K562 (cell line): ENCODE data around the gene CFAP97D2. TPM values are rescaled to one million over a fixed set of nuclear protein-coding genes. Genes with fewer than 3 reads are reported as not detected.
"Not testable (repeated sequence)": the region's sequence is repeated elsewhere in the genome, so short reads cannot be mapped to it uniquely, and the experiment has no call there.

ENCODE experiments used
- ATAC-seq: fragments of 200-7000 bp; cut with Tn5 transposase; 3 replicates; pipeline ENCODE4 v1.9.1; 2020; ENCODE audit warnings: moderate library complexity
- BruUV-seq: library from RNA; stranded (reverse); fragments of 400-500 nt; replicated peaks from 2 replicates; lab custom pipeline; 2021; lab: Mats Ljungman, UMichigan
- CTCF ChIA-PET: fragments of 300-600 bp; formaldehyde crosslinking; extraction: SDS; loops from one replicate; lab custom pipeline; 2021; ENCODE audit warnings: low intra/inter-chr PET ratio; lab: Yijun Ruan, JAX
- POLR2A ChIA-PET: fragments of 300-600, 350-650 bp; sonication (Branson Sonifier 250); formaldehyde crosslinking; extraction: SDS; loops from one replicate; lab custom pipeline; 2021; ENCODE audit warnings: antibody characterized with exemption, inconsistent platforms; lab: Yijun Ruan, JAX
- DNase-seq, 4 experiments: peaks; one replicate each; pipeline versions ENCODE4 v3.0.0 to v3.0.0-alpha.2; 2011 to 2018; ENCODE audit warnings: low spot score in 3 of 4, mixed read lengths in 3 of 4; ENCODE audit errors: extremely low read depth in 1 of 4
- FAIRE-seq: peaks from 2 replicates; lab custom pipeline; 2011; peaks lifted over from hg19 to GRCh38; lab: Jason Lieb, UNC
- H2AFZ ChIP-seq: 2 replicates; pipeline ENCODE4 v1.6.0; 2011; ENCODE audit warnings: low read depth, low read length, control low read depth, inconsistent platforms
- H3K27ac ChIP-seq: fragments of 200-600 bp; 3 replicates; pipeline ENCODE4 v1.8.0; 2011; ENCODE audit warnings: low read depth, mild to moderate bottlenecking, control low read depth, inconsistent platforms, low read length, moderate library complexity, mixed read lengths; ENCODE audit errors: extremely low read depth
- H3K27me3 ChIP-seq, 2 experiments: fragments of 300-600 bp in 1 of 2; 2 replicates in 1 of 2; 3 replicates in 1 of 2; pipeline versions ENCODE4 v1.6.0 to v1.8.0; 2011; ENCODE audit warnings: inconsistent platforms in 2 of 2, low read length in 2 of 2, mild to moderate bottlenecking in 1 of 2, mixed read lengths in 1 of 2, moderate library complexity in 1 of 2; ENCODE audit not compliant: control insufficient read depth in 2 of 2, insufficient read depth in 2 of 2
- H3K36me3 ChIP-seq: fragments of 300-600 bp; 3 replicates; pipeline ENCODE4 v1.8.0; 2011; ENCODE audit warnings: mild to moderate bottlenecking, low read length, inconsistent platforms; ENCODE audit not compliant: control insufficient read depth, insufficient read depth
- H3K4me1 ChIP-seq, 2 experiments: fragments of 200-600 bp in 1 of 2; replicated peaks in 1 of 2; 2 replicates in 1 of 2; 3 replicates in 1 of 2; pipeline versions ENCODE4 v1.5.1 to v1.8.0; 2011; ENCODE audit warnings: inconsistent platforms in 2 of 2, low read length in 2 of 2, mild to moderate bottlenecking in 1 of 2, mixed read lengths in 1 of 2, moderate library complexity in 1 of 2; ENCODE audit not compliant: control insufficient read depth in 2 of 2, insufficient read depth in 2 of 2
- H3K4me2 ChIP-seq: 2 replicates; pipeline ENCODE4 v1.6.1; 2011; ENCODE audit warnings: low read length, control low read depth, inconsistent platforms, mixed read lengths; ENCODE audit not compliant: insufficient read depth
- H3K4me3 ChIP-seq: fragments of 200-600 bp; sonication (generic), shearing (Covaris generic); 2 replicates; pipeline ENCODE4 v1.5.1; 2016; ENCODE audit warnings: control low read depth, inconsistent platforms
- H3K79me2 ChIP-seq: fragments of 200-600 bp; 3 replicates; pipeline ENCODE4 v1.8.0; 2011; ENCODE audit warnings: low read length, inconsistent platforms; ENCODE audit not compliant: control insufficient read depth, insufficient read depth
- H3K9ac ChIP-seq, 2 experiments: 2 replicates each; pipeline versions ENCODE4 v1.6.0 to v1.6.1; 2011; ENCODE audit warnings: low read depth in 2 of 2, low read length in 2 of 2, control low read depth in 1 of 2, inconsistent platforms in 1 of 2, mild to moderate bottlenecking in 1 of 2, mixed read lengths in 1 of 2; ENCODE audit not compliant: insufficient read depth in 1 of 2
- H3K9me1 ChIP-seq: one replicate; pipeline ENCODE4 v1.6.0; 2011; ENCODE audit warnings: inconsistent platforms, mild to moderate bottlenecking, low read length, moderate library complexity; ENCODE audit not compliant: control insufficient read depth, insufficient read depth
- H3K9me3 ChIP-seq: replicated peaks from 2 replicates; pipeline ENCODE4 v1.5.1; 2011; ENCODE audit warnings: low read depth, low read length, inconsistent platforms; ENCODE audit not compliant: control insufficient read depth, insufficient read depth
- H4K20me1 ChIP-seq: replicated peaks from 2 replicates; pipeline ENCODE4 v1.6.1; 2011; ENCODE audit warnings: low read length, inconsistent platforms, mixed read lengths; ENCODE audit not compliant: control insufficient read depth, insufficient read depth
- ZNF146 ChIP-seq: IDR thresholded peaks from one replicate; pipeline ENCODE4 v1.6.1; 2018; ENCODE audit warnings: missing compliant biosample characterization; ENCODE audit not compliant: unreplicated experiment
- WGBS: fragments of 100-300 bp; shearing (Covaris generic); methylation state at CpG from one replicate; pipeline ENCODE4 v1.1.6; 2016; ENCODE audit warnings: low coverage, mixed read lengths; ENCODE audit not compliant: insufficient coverage; ENCODE audit errors: missing lambda C conversion rate; 5-methylcytosine and 5-hydroxymethylcytosine counted together
- in situ Hi-C: fragments of 300-500 bp; cut with MboI; formaldehyde crosslinking; loops from 4 replicates; pipeline ENCODE4 v1.15.0; 2018; ENCODE audit warnings: inconsistent platforms, mixed read lengths
- intact Hi-C: fragments of 100-400 bp; cut with micrococcal nuclease; formaldehyde crosslinking; loops from 2 replicates; pipeline ENCODE4 v1.14.2; 2022
- polyA plus RNA-seq, 8 experiments: library from polyadenylated mRNA; depleted of rRNA in 4 of 8; stranded (reverse) in 5 of 8; unstranded in 3 of 8; fragments of >200 nt; fragmentation: Nextera tagmentation in 2 of 8; fragmentation: Illumina TruSeq in 1 of 8; extraction: Ambion mirVana in 2 of 8; extraction: Trizol in 1 of 8; gene quantifications; 2 replicates each; pipeline versions ENCODE4 v1.2.1 to v1.2.3, GENCODE V29; 2011 to 2014; ENCODE audit warnings: inconsistent platforms in 1 of 8, missing spikeins in 1 of 8
- total RNA-seq, 7 experiments: library from RNA; depleted of rRNA in 6 of 7; stranded (reverse); fragments of >200 nt in 6 of 7; fragmentation: Illumina TruSeq in 2 of 7; extraction: Trizol in 2 of 7; gene quantifications; 2 replicates each; pipeline versions ENCODE4 v1.2.1 to v1.2.3, GENCODE V29; 2011 to 2021; ENCODE audit warnings: low replicate concordance in 1 of 7
- TF ChIP-seq, protein P1 (sequence below): fragments of 250-450 bp; sonication (Bioruptor Pico); IDR thresholded peaks from 2 replicates; pipeline ENCODE4 v1.5.0; 2020; ENCODE audit warnings: mild to moderate bottlenecking

The CFAP97D2 gene
- total and polyA plus RNA-seq, 9 of the 15 experiments (the other 6 are each of a cell fraction or from before 2014, with no cell fraction given): not detected

DNA sequence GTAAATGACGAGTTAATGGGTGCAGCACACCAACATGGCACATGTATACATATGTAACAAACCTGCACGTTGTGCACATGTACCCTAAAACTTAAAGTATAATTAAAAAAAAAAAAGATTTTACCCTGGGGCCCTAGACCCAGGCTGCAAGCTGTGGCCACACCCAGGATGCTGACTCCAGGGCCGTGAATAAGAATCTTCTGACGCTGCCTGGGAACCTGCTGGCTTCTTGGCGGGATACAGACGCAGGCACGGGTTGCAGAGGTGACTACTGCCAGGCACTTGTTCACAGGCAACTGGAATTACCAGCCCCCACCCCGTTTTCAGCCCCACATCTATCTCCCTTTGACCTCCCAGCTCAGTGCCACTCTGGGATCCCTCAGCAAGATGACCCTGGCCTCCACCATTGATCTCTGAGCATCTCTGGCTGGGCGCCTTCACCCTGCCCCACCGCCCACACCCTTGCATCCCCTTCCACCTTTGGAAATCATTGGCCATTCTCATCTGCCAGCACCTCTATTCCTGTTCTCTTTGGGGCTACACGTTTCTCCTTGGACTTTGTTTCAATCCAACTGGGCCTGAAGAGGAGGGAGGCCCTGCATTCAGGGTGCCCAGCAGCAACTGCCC lies 21.1 kb upstream of the CFAP97D2 start (continued):
- TF ChIP-seq, protein P1, sequence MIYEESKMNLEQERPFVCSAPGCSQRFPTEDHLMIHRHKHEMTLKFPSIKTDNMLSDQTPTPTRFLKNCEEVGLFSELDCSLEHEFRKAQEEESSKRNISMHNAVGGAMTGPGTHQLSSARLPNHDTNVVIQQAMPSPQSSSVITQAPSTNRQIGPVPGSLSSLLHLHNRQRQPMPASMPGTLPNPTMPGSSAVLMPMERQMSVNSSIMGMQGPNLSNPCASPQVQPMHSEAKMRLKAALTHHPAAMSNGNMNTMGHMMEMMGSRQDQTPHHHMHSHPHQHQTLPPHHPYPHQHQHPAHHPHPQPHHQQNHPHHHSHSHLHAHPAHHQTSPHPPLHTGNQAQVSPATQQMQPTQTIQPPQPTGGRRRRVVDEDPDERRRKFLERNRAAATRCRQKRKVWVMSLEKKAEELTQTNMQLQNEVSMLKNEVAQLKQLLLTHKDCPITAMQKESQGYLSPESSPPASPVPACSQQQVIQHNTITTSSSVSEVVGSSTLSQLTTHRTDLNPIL (CRISPR knock-in tag): no peak
- TF ChIP-seq, all 486 proteins: peak for 0

DNA sequence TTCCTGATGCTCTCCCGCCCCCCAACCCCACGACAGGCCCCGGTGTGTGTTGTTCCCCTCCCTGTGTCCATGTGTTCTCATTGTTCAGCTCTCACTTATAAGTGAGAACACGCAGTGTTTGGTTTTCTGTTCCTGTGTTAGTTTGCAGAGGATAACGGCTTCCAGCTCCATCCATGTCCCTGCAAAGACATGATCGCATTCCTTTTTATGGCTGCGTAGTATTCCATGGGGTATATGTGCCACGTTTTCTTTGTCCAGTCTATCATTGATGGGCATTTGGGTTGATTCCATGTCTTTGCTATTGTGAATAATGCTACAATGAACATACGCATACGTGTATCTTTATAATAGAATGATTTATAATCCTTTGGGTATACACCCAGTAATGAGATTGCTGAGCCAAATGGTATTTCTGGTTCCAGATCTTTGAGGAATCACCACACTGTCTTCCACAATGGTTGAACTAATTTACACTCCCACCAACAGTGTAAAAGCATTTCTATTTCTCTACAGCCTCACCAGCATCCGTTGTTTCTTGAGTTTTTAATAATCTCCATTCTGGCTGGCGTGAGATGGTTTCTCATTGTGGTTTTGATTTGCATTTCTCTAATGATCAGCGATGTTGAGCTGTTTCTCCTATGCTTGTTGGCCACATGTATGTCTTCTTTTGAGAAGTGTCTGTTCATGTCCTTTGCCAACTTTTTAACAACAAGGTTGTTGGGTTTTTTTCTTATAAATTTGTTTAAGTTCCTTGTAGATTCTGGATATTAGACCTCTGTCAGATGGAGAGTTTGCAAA lies 20.0 kb upstream of the CFAP97D2 start:
- H4K20me1 ChIP-seq, H3K9ac ChIP-seq, DNase-seq, H3K79me2 ChIP-seq, H2AFZ ChIP-seq, in situ Hi-C loops, CTCF ChIA-PET, BruUV-seq, ATAC-seq, H3K36me3 ChIP-seq, POLR2A ChIA-PET, H3K9me3 ChIP-seq, H3K4me3 ChIP-seq, H3K27ac ChIP-seq, intact Hi-C loops, FAIRE-seq, H3K4me2 ChIP-seq, H3K9me1 ChIP-seq: not testable (repeated sequence)
- Histone ChIP-seq H3K4me1 (peaks cover 0 to 14% of the 10 kb centered on the region in 2 experiments; a peak in 2 of 5 replicates), H3K27me3 (peaks cover 7 to 30% of the 10 kb centered on the region in 2 experiments; a peak in 3 of 5 replicates)
- TF ChIP-seq ZNF146 (CRISPR knock-in tag): peak; percentile 60
- 15% methylated on average over 13 of the region's 13 CpGs for WGBS
